DOHH2 (cell line): Measurements from ENCODE around the gene RETREG2.

Experiments used
- H3F3A ChIP-seq: fragments of 200-600 bp; sonication (generic), shearing (Covaris generic); 2 replicates; pipeline ENCODE4 v1.6.0; 2016; ENCODE audit warnings: antibody characterized with exemption, mild to moderate bottlenecking; ENCODE audit not compliant: control insufficient read depth, insufficient read depth
- H3K27ac ChIP-seq: fragments of 200-600 bp; sonication (generic); 2 replicates; pipeline ENCODE4 v1.5.1; 2014; ENCODE audit warnings: low read depth, mild to moderate bottlenecking, low read length, moderate library complexity
- H3K27me3 ChIP-seq: fragments of 200-600 bp; sonication (generic); 2 replicates; pipeline ENCODE4 v1.6.1; 2014; ENCODE audit warnings: mild to moderate bottlenecking, low read length, mixed read lengths; ENCODE audit not compliant: control insufficient read depth
- H3K36me3 ChIP-seq: fragments of 200-600 bp; sonication (generic); 2 replicates; pipeline ENCODE4 v1.6.1; 2014; ENCODE audit warnings: mild to moderate bottlenecking, low read length, moderate library complexity, mixed read lengths; ENCODE audit not compliant: control insufficient read depth
- H3K4me1 ChIP-seq: fragments of 200-600 bp; sonication (generic); 2 replicates; pipeline ENCODE4 v1.6.1; 2014; ENCODE audit warnings: mild to moderate bottlenecking, low read length, mixed read lengths; ENCODE audit not compliant: control insufficient read depth
- H3K4me2 ChIP-seq: fragments of 200-600 bp; sonication (generic); 2 replicates; pipeline ENCODE4 v1.6.0; 2014; ENCODE audit warnings: mild to moderate bottlenecking, low read length, moderate library complexity
- H3K4me3 ChIP-seq: fragments of 200-600 bp; sonication (generic); 2 replicates; pipeline ENCODE4 v1.5.1; 2014; ENCODE audit warnings: mild to moderate bottlenecking, low read length, mixed read lengths
- H3K79me2 ChIP-seq: fragments of 200-600 bp; sonication (generic); 2 replicates; pipeline ENCODE4 v1.6.1; 2014; ENCODE audit warnings: mild to moderate bottlenecking, low read length, mixed read lengths; ENCODE audit not compliant: control insufficient read depth
- H3K9me2 ChIP-seq: fragments of 200-600 bp; sonication (generic); replicated peaks from 2 replicates; pipeline ENCODE4 v1.6.1; 2014; ENCODE audit warnings: mild to moderate bottlenecking, low read length, mixed read lengths; ENCODE audit not compliant: control insufficient read depth
- H3K9me3 ChIP-seq: fragments of 200-600 bp; sonication (generic); 2 replicates; pipeline ENCODE4 v1.6.1; 2014; ENCODE audit warnings: antibody characterized with exemption, low read length, mixed read lengths; ENCODE audit not compliant: control insufficient read depth, insufficient read depth
- H4K20me1 ChIP-seq: fragments of 200-600 bp; sonication (generic); 2 replicates; pipeline ENCODE4 v1.6.0; 2014; ENCODE audit warnings: low read depth, mild to moderate bottlenecking, antibody characterized with exemption, low read length, moderate library complexity; ENCODE audit not compliant: control insufficient read depth, insufficient read depth
- EZH2phosphoT487 ChIP-seq: fragments of 200-600 bp; sonication (generic); IDR thresholded peaks from 2 replicates; pipeline ENCODE4 v1.6.1; 2017; ENCODE audit warnings: borderline replicate concordance, mild to moderate bottlenecking, antibody characterized with exemption, low read length, moderate library complexity, mixed read lengths
- TF ChIP-seq, protein P1 (sequence below): fragments of 200-600 bp; sonication (generic); IDR thresholded peaks from one replicate; pipeline ENCODE4 v1.5.1; 2014; ENCODE audit warnings: antibody characterized with exemption, mild to moderate bottlenecking, low read depth, low read length; ENCODE audit not compliant: poor library complexity, severe bottlenecking

RETREG2 gene

DNA sequence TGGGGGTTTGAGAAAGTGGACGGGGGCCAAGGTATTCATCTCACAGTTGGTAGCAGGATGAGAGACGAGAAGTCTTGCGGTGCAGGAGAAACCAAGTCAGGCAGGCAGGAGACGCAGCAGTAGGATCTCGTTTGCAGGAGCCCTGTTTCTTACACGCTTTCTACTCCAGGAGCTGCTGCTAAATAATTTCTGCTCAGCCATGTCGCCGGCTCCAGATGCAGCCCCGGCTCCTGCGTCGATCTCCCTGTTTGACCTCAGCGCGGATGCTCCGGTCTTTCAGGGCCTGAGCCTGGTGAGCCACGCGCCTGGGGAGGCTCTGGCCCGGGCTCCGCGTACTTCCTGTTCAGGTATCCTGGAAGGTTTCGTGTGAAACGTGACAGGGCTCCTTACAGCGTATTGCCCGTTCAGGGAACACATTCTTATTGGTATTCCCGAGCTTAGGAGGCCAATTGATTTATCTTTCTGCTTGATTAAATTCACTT, 52.0 kb downstream of the RETREG2 start:
- H4K20me1 ChIP-seq: no peaks in the 10 kb centered on the region
- no peaks in the 10 kb centered on the region for H3K9me3 ChIP-seq
- H3K4me2 ChIP-seq: peak overlapping the region; percentile 81
- no peaks in the 10 kb centered on the region for H3K9me2 ChIP-seq
- H3K4me3 ChIP-seq: peak overlapping the region; percentile 88
- peak overlapping the region; percentile 72 for H3K27ac ChIP-seq
- TF ChIP-seq, protein P1, sequence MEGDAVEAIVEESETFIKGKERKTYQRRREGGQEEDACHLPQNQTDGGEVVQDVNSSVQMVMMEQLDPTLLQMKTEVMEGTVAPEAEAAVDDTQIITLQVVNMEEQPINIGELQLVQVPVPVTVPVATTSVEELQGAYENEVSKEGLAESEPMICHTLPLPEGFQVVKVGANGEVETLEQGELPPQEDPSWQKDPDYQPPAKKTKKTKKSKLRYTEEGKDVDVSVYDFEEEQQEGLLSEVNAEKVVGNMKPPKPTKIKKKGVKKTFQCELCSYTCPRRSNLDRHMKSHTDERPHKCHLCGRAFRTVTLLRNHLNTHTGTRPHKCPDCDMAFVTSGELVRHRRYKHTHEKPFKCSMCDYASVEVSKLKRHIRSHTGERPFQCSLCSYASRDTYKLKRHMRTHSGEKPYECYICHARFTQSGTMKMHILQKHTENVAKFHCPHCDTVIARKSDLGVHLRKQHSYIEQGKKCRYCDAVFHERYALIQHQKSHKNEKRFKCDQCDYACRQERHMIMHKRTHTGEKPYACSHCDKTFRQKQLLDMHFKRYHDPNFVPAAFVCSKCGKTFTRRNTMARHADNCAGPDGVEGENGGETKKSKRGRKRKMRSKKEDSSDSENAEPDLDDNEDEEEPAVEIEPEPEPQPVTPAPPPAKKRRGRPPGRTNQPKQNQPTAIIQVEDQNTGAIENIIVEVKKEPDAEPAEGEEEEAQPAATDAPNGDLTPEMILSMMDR: no peak
- no peak for TF ChIP-seq EZH2phosphoT487
- H3K36me3 ChIP-seq: peaks cover 74% of the 10 kb centered on the region
- H3K4me1 ChIP-seq: peaks cover 31% of the 10 kb centered on the region
- H3F3A ChIP-seq: no peaks in the 10 kb centered on the region; the same call in 1 of the 2 replicates
- H3K27me3 ChIP-seq: no peaks in the 10 kb centered on the region
- H3K79me2 ChIP-seq: peaks cover 53% of the 10 kb centered on the region

- Histone ChIP-seq H4K20me1 (no peaks in the 10 kb centered on the region), H3F3A (peaks cover 4% of the 10 kb centered on the region), H3K4me1 (peaks cover 19% of the 10 kb centered on the region), H3K27me3 (no peaks in the 10 kb centered on the region), H3K27ac (no peak overlapping the region), H3K9me3 (no peaks in the 10 kb centered on the region), H3K79me2 (peaks cover 31% of the 10 kb centered on the region), H3K9me2 (no peaks in the 10 kb centered on the region), H3K4me2 (no peak overlapping the region), H3K4me3 (no peak overlapping the region), H3K36me3 (peaks cover 88% of the 10 kb centered on the region)
- no peak for TF ChIP-seq EZH2phosphoT487
- TF ChIP-seq, protein P1: no peak
Measured at GRCh38 chr2:219234331-219234730, 56.3 kb downstream of the RETREG2 start.
